ENCODE results near the gene LAMB1. TPM values are rescaled to one million over a fixed set of nuclear protein-coding genes. Genes with fewer than 3 reads are reported as not detected.
A peak's percentile ranks its signal among the peaks of the same experiment; 100 is the strongest.
"Not testable (repeated sequence)": the region's sequence is repeated elsewhere in the genome, so short reads cannot be mapped to it uniquely, and the experiment has no call there.

Gene LAMB1
- polyA plus RNA-seq, 1 donor from 2014 or later = not detected

DNA sequence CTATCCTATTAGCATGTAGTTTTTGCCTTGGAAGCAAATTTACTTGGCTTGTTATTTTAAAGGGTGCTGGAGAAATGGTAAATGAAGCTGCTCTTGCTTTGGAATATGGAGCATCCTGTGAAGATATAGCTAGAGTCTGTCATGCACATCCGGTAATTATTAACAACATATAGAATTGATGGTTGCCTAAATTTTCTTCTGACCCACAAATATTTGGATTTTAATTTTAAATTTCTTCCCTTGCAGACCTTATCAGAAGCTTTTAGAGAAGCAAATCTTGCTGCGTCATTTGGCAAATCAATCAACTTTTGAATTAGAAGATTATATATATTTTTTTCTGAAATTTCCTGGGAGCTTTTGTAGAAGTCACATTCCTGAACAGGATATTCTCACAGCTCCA lies 84.0 kb downstream of the LAMB1 start:
- Mint-ChIP-seq H3K36me3 (peaks cover 37% of the 10 kb centered on the region), H3K27me3 (no peaks in the 10 kb centered on the region), H3K27ac (no peak overlapping the region), H3K4me3 (no peak overlapping the region), H3K9me3 (no peaks in the 10 kb centered on the region), H3K4me1 (peaks cover 0 to 11% (median 9%) of the 10 kb centered on the region in 3 donors)

DNA sequence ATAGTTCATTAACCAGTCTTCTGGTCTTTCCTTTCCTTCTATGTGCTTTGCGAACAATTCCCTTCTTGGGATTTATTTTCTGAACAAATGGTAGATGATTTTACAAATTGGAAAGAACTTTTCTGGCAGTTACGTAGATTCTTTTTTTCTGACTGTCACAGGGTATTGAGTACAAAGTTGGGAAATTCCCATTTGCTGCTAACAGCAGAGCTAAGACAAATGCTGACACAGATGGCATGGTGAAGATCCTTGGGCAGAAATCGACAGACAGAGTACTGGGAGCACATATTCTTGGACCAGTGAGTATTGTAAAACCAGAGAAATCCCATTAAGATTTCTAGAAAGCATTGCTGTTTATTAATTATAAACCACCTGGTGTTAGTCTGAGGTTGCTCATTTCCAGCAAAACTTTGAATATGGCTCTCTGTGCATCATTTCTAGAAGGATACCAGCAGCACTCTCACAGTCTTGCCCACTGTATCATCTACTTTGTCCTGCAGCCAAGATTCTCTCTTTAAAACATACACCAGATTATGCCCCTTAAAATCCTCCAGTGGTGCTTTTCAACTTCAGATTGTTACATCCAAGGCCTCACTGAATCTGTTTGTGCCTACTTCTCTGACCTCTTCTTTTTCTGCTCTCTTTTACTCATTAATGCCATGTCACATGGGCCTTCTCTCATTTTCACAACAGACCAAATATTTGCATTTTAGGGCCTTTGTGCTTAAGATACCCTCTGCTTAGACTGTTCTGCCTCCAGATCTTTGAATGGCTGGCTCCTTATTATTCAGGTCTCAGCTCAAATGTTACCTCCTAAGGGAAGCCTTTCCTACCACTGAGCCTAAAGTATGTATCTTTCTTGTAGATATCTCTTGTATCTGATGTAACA lies 85.0 kb downstream of the LAMB1 start:
- Mint-ChIP-seq H3K36me3 (peaks cover 38% of the 10 kb centered on the region), H3K27ac (no peak overlapping the region), H3K9me3 (no peaks in the 10 kb centered on the region), H3K27me3 (no peaks in the 10 kb centered on the region), H3K4me1 (peaks cover 0 to 6% (median 3%) of the 10 kb centered on the region in 3 donors), H3K4me3 (no peak overlapping the region)

DNA sequence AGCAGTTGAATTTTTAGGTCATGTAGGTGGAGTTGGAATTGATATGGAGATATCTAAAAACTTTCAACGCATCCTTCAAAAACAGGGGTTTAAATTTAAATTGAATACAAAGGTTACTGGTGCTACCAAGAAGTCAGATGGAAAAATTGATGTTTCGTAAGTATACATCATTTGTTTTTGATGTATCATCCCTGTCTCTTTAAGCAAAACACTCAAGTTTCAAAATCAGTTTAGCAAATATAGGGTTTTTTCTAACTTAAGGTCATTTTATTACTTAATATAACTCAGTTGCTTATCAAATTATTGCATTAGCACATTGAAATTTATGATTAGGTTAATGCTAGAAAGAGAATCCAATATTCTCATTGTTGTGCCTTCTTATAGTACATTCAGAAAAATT lies 87.4 kb downstream of the LAMB1 start:
- H3K4me1 Mint-ChIP-seq = peaks cover 0 to 9% (median 2%) of the 10 kb centered on the region in 3 donors
- H3K4me3 Mint-ChIP-seq = no peak overlapping the region
- peaks cover 0 to 9% (median 3%) of the 10 kb centered on the region in 3 donors for H3K9me3 Mint-ChIP-seq
- peaks cover 48% of the 10 kb centered on the region for H3K36me3 Mint-ChIP-seq
- no peak overlapping the region for H3K27ac Mint-ChIP-seq
- no peaks in the 10 kb centered on the region for H3K27me3 Mint-ChIP-seq

DNA sequence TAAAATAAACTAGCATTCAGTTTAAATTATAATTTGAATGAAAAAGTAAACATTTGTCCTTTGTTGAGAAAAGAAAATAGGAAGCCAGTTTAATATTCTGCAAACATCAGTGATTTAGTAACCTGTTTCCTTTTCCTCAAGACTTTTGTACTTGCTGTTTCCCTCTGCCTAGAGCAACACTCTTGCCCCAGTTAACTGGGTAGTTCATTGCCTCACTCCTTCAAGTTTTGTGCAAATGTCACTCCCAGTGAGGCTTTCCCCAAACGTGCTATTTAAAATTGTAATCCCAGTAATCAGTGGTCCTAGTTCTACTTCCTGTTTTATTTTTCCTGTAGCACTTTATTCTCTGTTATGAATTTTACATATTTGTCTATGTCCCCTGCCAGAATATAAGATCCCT lies 88.1 kb downstream of the LAMB1 start:
- peaks cover 42% of the 10 kb centered on the region for H3K36me3 Mint-ChIP-seq
- H3K4me1 Mint-ChIP-seq = peaks cover 0 to 9% (median 2%) of the 10 kb centered on the region in 3 donors
- H3K9me3 Mint-ChIP-seq = peaks cover 0 to 9% (median 3%) of the 10 kb centered on the region in 3 donors
- no peaks in the 10 kb centered on the region for H3K27me3 Mint-ChIP-seq
- H3K27ac Mint-ChIP-seq = peak overlapping the region in 1 of 3 donors; percentile 18
- H3K4me3 Mint-ChIP-seq = no peak overlapping the region

DNA sequence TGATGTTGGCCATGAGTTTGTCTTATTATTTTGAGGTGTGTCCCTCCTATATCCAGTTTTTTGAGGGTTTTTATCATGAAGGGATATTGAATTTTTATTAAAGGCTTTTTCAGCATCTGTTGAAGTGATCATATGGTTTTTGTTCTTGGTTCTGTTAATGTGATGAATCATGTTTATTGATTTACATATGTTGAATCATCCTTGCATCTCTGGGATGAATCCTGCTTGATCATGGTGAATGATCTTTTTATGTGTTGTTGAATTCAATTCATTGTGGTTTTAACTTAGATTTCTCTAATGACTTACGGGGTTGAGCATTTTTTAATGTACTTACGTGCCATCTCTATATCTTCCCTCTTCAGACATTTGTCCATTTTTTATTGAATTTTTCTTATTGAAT lies 89.1 kb downstream of the LAMB1 start:
- H3K27ac Mint-ChIP-seq = no peak overlapping the region
- H3K4me3 Mint-ChIP-seq = no peak overlapping the region
- peaks cover 0 to 9% (median 2%) of the 10 kb centered on the region in 3 donors for H3K4me1 Mint-ChIP-seq
- H3K36me3 Mint-ChIP-seq = peaks cover 43% of the 10 kb centered on the region
- H3K27me3 Mint-ChIP-seq = no peaks in the 10 kb centered on the region
- peaks cover 0 to 9% (median 3%) of the 10 kb centered on the region in 3 donors for H3K9me3 Mint-ChIP-seq

DNA sequence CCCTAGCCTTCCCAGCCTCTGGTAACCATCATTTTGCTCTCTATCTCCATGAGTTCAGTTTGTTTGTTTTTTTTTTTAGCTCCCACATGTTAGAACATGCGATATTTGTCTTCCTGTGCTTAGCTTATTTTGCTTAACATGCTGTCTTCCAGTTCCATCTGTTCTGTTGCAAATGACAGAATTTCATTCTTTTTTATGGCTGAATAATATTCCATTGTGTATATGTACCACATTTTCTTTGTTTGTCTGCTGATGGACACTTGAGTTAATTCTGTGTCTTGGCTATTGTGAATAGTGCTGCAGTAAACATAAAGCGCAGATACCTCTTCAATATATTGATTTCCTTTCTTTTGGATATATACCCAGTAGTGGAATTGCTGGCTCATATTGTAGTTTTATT lies 91.0 kb downstream of the LAMB1 start:
- Mint-ChIP-seq H3K4me3 (no peak overlapping the region), H3K4me1 (peaks cover 2 to 9% (median 5%) of the 10 kb centered on the region in 3 donors), H3K27me3 (no peaks in the 10 kb centered on the region), H3K27ac (no peak overlapping the region), H3K9me3 (peaks cover 0 to 9% (median 3%) of the 10 kb centered on the region in 3 donors), H3K36me3 (peaks cover 31% of the 10 kb centered on the region)

DNA sequence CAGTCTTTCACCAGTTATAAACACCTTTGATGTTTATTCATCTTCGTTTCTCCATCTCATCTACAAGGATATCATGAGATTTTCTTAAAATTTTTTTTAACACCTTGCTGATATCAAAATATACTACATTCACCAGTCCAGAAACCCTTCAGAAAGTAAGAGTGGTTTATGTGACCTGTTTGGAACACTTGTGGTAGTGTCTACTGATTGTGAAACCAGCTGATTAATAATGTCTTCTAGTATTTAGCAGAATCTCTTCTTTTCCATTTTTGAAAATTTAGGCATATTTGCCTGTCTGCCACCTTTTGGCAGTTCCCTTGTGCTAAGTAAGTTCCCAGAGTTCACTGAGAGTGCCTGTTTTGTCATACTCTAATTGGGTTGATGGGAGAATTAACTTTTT lies 93.5 kb downstream of the LAMB1 start:
- H3K9me3 Mint-ChIP-seq = peaks cover 0 to 9% (median 3%) of the 10 kb centered on the region in 3 donors
- H3K36me3 Mint-ChIP-seq = peaks cover 33% of the 10 kb centered on the region
- no peak overlapping the region for H3K4me3 Mint-ChIP-seq
- peaks cover 2 to 9% (median 5%) of the 10 kb centered on the region in 3 donors for H3K4me1 Mint-ChIP-seq
- H3K27ac Mint-ChIP-seq = no peak overlapping the region
- no peaks in the 10 kb centered on the region for H3K27me3 Mint-ChIP-seq

DNA sequence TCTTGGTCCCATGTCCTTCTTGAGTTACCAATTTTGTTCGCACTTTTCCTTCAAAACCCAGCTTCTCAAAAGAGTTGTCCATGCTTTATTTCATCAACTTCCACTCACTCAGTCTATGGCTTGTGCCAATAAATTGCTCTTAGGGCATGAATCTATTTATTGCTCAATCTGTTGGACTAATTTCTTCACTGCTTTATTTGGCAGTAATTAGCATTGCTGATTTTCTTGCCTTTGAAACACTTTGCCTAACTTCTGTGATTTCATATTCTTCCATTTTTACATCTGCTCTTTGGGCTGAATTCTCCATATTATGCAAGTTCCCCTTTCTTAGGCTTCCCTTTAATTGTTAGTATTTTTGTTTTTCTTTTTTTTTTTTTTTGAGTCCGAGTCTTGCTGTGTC lies 95.2 kb downstream of the LAMB1 start:
- Mint-ChIP-seq H3K27ac (no peak overlapping the region), H3K4me1 (peaks cover 2 to 5% (median 4%) of the 10 kb centered on the region in 3 donors), H3K4me3 (no peak overlapping the region), H3K9me3 (peaks cover 0 to 9% (median 3%) of the 10 kb centered on the region in 3 donors), H3K27me3 (no peaks in the 10 kb centered on the region), H3K36me3 (peaks cover 32% of the 10 kb centered on the region)

DNA sequence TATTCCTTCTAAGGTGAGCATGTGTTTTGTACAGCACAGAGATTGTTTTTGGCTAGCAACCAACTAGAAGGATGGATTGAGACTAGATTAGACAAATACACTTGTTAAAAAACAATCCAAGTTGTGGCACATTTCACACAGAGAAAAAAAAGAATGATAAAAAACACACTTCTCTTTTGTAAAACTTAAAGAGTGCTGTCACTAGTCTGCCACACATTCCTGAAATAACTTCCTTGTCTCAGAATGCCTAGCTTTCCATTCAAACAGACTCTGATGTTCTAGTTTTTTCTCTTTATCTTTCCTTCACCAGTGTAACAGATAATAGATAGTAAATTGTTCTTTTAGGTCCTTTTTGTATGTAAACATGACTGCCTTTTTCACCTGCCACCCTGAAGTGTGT lies 100.6 kb downstream of the LAMB1 start:
- Mint-ChIP-seq H3K27me3 (no peaks in the 10 kb centered on the region), H3K4me3 (no peak overlapping the region), H3K4me1 (peaks cover 6 to 12% (median 11%) of the 10 kb centered on the region in 3 donors), H3K9me3 (no peaks in the 10 kb centered on the region), H3K36me3 (peaks cover 6% of the 10 kb centered on the region), H3K27ac (no peak overlapping the region)

DNA sequence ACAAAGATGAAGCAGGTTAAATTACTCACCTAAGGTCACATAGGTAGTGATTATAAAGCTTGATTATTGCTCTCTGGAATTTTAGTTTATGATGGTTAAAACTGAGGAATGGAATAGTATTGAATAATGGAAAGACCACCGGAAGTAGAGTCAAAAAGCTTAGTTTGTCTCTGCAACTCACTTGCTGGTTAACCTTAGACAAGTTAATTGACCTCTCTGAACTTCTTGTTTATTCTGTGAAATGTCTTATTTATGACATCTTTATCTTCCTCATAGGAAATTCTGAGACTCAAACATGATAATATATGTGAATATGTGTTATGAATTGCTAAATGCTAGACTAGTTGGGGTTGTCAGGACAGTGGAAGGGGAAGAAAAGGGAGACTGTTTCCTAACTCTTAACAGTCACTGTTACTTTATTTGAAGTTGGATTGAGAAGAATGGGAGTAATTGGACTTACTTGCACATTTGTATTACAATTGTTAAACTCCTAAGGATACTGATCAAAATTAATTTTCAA lies 102.4 kb downstream of the LAMB1 start:
- H3K27ac Mint-ChIP-seq = no peak overlapping the region

DNA sequence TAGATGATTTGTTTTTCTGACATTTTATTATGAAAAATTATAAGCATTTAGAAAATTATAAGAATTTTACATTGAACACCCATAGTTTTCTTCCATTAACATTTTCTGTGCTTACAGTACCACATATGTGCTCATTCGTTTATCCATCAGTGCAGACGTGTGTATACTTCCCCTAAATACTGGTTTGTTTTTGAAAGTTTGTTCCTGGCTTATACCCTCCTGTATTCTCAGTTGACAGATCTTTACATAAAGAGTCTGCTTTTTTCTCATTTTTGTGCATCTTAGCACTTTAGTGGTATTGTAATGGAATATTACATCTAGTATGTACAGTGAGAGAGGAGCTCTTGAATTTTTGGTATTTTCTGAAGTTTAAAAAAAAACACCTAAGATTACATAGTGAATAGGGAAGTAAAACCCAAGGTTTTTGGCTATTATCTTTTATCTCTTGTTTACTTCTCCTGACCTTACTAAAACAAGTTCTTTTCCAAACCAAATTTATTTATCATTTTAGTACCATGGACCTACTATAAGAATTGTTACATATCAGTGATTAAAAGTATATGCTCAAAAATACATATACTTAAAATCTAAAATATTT lies 103.9 kb downstream of the LAMB1 start:
- Mint-ChIP-seq H3K4me3 (peak overlapping the region in 1 of 4 donors; percentile 23), H3K4me1 (peaks cover 27 to 36% (median 27%) of the 10 kb centered on the region in 3 donors), H3K27ac (peak overlapping the region in 2 of 3 donors; percentile 16 to 86), H3K36me3 (peaks cover 5% of the 10 kb centered on the region), H3K27me3 (no peaks in the 10 kb centered on the region), H3K9me3 (no peaks in the 10 kb centered on the region)

More for the DNA sequence above, 102.4 kb downstream of the LAMB1 start:
- Mint-ChIP-seq H3K9me3 (no peaks in the 10 kb centered on the region), H3K4me1 (peaks cover 22 to 24% (median 23%) of the 10 kb centered on the region in 3 donors), H3K4me3 (no peak overlapping the region), H3K36me3 (peaks cover 5% of the 10 kb centered on the region), H3K27me3 (no peaks in the 10 kb centered on the region)

DNA sequence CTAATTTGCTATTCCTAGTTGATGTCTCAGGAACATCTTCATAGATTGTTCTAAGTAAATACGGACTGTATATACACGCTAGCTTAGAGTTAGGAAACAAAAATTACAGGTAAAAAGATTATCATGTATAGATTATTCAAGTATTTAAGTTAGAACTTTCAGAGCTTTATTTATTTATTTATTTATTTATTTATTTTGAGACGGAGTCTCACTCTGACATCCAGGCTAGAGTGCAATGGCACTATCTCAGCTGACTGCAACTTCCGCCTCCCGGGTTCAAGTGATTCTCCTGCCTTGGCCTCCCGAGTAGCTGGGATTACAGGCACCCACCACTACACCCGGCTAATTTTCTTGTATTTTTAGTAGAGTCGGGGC lies 110.6 kb downstream of the LAMB1 start:
- H3K9me3 Mint-ChIP-seq, H3K27me3 Mint-ChIP-seq, H3K36me3 Mint-ChIP-seq: not testable (repeated sequence)
- peaks cover 38 to 47% (median 43%) of the 10 kb centered on the region in 3 donors for H3K4me1 Mint-ChIP-seq
- peak overlapping the region; percentile 90 to 100 (median 98) for H3K4me3 Mint-ChIP-seq
- peak overlapping the region; percentile 90 to 100 (median 99) for H3K27ac Mint-ChIP-seq

DNA sequence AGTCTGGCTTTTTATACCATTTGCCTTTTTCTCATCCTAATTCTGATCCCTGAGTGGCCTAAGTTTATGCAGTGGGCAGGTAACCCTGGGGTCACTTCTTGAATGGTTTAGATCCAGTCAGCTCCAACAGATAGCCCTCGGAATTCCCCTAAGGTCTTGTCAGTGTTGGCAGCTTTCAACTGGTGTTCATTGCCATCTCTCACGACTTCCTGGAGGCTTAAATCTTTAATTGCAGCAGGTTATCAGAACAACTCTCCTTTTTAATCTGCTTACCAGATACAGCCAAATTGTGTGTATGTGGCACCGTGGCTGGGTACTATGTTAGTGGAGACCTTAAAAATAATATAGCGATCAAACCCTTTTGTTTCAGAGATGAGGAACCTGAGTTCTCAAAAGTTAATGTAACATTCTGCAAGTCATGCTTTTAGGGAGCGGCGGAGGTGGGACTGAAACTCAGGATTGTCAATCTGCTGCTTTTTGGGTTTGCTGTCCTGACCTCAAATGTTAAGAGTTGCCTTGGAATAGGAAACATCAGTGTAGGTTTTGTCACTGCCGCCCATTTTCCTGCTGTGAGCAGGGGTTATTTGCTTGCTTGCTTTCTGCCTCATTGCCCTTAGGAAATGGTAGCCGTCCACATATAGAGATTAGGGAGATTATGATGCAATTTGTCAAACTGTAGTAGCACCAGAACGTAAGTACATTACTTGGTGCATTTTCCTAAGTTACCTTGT lies 111.2 kb downstream of the LAMB1 start:
- Mint-ChIP-seq H3K9me3 (peaks cover 0 to 2% (median 0%) of the 10 kb centered on the region in 3 donors), H3K27me3 (no peaks in the 10 kb centered on the region), H3K27ac (peak overlapping the region; percentile 90 to 100 (median 99)), H3K4me3 (peak overlapping the region; percentile 90 to 100 (median 98)), H3K36me3 (peaks cover 5% of the 10 kb centered on the region), H3K4me1 (peaks cover 35 to 43% (median 38%) of the 10 kb centered on the region in 3 donors)

DNA sequence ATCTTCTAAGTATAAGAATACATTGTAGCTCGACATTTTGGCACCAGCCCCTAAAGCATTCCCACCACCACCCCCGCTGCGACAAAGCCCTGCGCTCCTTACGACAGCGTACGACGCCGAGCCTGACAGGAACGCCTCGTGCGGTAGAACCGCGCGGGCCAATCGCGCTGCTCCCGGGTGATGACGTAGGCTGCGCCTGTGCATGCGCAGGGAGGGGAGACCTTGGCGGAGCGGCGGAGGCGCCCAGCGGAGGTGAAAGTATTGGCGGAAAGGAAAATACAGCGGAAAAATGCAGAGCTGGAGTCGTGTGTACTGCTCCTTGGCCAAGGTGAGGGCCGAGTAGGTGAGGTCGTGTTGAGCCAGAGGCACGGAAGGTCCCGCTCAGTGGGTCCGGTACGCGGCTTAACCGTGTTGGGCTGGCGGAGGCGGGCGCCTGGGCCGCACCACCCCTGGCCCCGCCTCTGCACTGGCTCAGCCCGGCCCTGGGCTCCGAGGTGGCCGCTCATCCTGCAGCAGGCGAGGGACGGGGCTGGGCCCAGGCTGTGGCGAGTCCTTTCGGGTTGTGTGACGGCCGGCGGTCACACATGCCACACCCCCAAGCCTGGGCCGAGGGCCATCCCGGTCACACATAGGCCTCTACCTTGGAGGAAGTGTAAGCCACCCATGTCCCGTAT lies 111.9 kb downstream of the LAMB1 start, which contains the start of gene DLD:
Gene DLD, plus strand, starts transcription at position 222 of the 674 bp plus-strand sequence. Its CDS starts 68 bp downstream, at position 290.
- peak within 1 kb of the TSS; percentile 90 to 100 (median 99) for H3K27ac Mint-ChIP-seq
- H3K4me3 Mint-ChIP-seq = peak within 1 kb of the TSS; percentile 90 to 100 (median 98)
- H3K27me3 Mint-ChIP-seq = no peaks in the 10 kb centered on the region
- H3K4me1 Mint-ChIP-seq = peaks cover 31 to 39% (median 32%) of the 10 kb centered on the region in 3 donors
- peaks cover 0 to 2% (median 0%) of the 10 kb centered on the region in 3 donors for H3K9me3 Mint-ChIP-seq
- H3K36me3 Mint-ChIP-seq = peaks cover 4% of the 10 kb centered on the region

Measured in IgD-negative memory B cell (primary cell).